ENCODE results near the gene S100PBP. TPM values are rescaled to one million over a fixed set of nuclear protein-coding genes. Genes with fewer than 3 reads are reported as not detected.

S100PBP gene
- total and polyA plus RNA-seq, 7 donors, result 3.2 to 50.7 (median 25.2) TPM

DNA sequence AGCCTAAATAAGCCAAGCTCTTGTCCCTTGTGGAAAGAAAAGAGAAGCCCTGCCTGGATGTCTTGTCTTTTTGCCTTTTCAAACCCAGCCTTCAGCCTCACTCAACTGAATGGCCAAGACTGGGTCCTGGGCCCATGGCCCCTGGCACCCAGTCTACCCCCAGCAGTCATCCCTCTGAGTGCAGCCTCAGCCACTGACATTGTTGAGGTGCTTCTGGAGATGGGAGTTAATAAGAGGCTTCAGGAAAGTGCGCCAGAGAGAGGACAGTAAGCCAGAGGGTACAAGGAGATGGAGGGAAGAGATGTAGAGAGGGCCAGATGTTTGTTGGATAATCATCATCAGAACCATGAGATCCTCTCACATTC lies 46.4 kb downstream of the S100PBP start:
- 98% methylated on average over 1 of the region's 1 CpG for WGBS, 2 donors
- H3K4me1 ChIP-seq, result peaks cover 0 to 14% (median 7%) of the 10 kb centered on the region in 4 donors
- H3K9me3 ChIP-seq, result no peaks in the 10 kb centered on the region
- no peak for TF ChIP-seq EP300 (IDR thresholded peaks at IDR 0.05)
- H3K36me3 ChIP-seq, result peaks cover 0 to 42% (median 0%) of the 10 kb centered on the region in 4 donors
- no peak overlapping the region for H3K4me3 ChIP-seq
- DNase-seq, result no peak
- no peak overlapping the region for H3K27ac ChIP-seq
- no peaks in the 10 kb centered on the region for H3K27me3 ChIP-seq
- intact Hi-C loops (cut with DNase I), result no loop called here

DNA sequence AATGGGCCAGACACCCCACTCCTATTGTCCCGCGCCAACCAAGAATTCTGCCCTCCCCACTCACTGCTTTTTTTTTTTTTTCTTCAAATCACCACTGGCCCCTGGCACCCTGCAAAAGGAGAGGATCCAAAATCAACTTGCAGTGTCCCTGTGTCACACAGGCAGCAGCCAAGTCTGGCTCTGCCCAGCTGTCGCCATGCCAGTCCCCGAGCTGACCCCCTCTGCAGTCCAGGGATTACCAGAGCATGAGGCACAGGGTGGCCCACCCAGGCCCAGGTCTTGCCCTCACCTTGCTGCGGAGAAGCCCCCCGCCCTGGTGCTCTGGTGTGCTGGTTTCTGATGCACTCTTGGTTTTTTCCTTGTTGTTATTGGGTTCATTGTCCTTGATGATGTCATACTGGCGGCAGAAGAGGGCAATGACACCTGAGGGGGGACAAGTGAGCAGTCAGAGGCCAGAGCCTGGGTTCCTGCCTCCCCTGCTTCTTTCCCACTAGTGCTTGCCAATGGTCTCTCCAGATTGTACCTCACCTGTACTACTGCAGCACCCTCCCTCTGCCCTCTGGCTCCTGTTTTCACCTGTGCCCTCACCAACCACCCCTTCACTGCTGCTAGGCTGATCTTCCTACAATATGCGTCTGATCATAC lies 47.0 kb downstream of the S100PBP start:
- no peak overlapping the region for H3K27ac ChIP-seq
- H3K27me3 ChIP-seq, result no peaks in the 10 kb centered on the region
- H3K9me3 ChIP-seq, result no peaks in the 10 kb centered on the region
- intact Hi-C loops (cut with DNase I), result no loop called here
- H3K4me3 ChIP-seq, result no peak overlapping the region
- H3K36me3 ChIP-seq, result peaks cover 0 to 36% (median 0%) of the 10 kb centered on the region in 4 donors
- H3K4me1 ChIP-seq, result peaks cover 0 to 14% (median 7%) of the 10 kb centered on the region in 4 donors
- TF ChIP-seq POLR2A (IDR thresholded peaks at IDR 0.05) (no peak), POLR2AphosphoS5 (IDR thresholded peaks at IDR 0.05) (no peak), EP300 (IDR thresholded peaks at IDR 0.05) (no peak)
- TF ChIP-seq, protein P1, sequence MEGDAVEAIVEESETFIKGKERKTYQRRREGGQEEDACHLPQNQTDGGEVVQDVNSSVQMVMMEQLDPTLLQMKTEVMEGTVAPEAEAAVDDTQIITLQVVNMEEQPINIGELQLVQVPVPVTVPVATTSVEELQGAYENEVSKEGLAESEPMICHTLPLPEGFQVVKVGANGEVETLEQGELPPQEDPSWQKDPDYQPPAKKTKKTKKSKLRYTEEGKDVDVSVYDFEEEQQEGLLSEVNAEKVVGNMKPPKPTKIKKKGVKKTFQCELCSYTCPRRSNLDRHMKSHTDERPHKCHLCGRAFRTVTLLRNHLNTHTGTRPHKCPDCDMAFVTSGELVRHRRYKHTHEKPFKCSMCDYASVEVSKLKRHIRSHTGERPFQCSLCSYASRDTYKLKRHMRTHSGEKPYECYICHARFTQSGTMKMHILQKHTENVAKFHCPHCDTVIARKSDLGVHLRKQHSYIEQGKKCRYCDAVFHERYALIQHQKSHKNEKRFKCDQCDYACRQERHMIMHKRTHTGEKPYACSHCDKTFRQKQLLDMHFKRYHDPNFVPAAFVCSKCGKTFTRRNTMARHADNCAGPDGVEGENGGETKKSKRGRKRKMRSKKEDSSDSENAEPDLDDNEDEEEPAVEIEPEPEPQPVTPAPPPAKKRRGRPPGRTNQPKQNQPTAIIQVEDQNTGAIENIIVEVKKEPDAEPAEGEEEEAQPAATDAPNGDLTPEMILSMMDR (IDR thresholded peaks at IDR 0.05), result no peak
- WGBS, 2 donors, result 96 to 98% methylated on average over 8 of the region's 8 CpGs
- DNase-seq, result no peak

DNA sequence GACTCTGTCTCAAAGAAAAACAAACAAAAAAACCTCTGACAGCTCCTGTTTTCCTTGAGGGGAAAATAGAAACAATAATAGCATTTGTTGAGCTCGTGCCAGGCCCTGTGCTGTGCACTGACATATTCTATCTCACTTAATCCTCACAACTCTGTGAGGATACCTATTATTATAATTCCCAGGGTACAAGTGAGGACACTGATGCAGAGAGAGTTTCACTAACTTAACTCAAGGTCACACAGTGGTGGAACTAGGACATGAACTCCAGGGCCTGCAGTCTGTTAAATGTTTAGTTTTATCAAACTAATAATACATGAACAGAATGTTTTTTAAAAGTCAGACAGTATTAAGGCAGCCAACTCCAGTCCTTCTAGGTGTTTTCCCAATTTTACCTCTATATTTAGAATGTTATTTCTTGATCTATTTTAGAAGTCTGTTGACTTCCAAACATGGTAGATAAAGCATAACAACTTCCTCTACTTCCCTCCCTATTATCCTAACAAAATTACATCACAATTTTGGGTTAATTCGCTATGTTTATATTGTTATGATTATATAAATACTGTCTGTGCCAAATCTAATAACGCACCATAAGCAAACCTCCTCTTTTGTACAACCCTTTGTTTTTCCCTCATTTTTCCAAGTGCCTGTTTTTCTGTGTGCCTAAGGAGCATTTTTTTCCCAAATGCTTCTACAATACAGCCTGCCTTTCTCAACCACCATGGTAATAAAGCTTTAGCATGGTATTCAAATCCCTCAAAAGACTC lies 48.4 kb downstream of the S100PBP start:
- Histone ChIP-seq H3K4me1 (peaks cover 0 to 23% (median 14%) of the 10 kb centered on the region in 4 donors), H3K4me3 (no peak overlapping the region), H3K27ac (peak overlapping the region in 1 of 4 donors; percentile 37), H3K9me3 (no peaks in the 10 kb centered on the region), H3K27me3 (no peaks in the 10 kb centered on the region), H3K36me3 (peaks cover 0 to 31% (median 0%) of the 10 kb centered on the region in 4 donors)
- 72 to 77% methylated on average over 3 of the region's 3 CpGs for WGBS, 2 donors
- TF ChIP-seq EP300 (IDR thresholded peaks at IDR 0.05) (no peak), POLR2AphosphoS5 (IDR thresholded peaks at IDR 0.05) (no peak), POLR2A (IDR thresholded peaks at IDR 0.05) (no peak)
- TF ChIP-seq, protein P1 (IDR thresholded peaks at IDR 0.05), result no peak
- intact Hi-C loops (cut with DNase I), result no loop called here
- DNase-seq, result no peak

DNA sequence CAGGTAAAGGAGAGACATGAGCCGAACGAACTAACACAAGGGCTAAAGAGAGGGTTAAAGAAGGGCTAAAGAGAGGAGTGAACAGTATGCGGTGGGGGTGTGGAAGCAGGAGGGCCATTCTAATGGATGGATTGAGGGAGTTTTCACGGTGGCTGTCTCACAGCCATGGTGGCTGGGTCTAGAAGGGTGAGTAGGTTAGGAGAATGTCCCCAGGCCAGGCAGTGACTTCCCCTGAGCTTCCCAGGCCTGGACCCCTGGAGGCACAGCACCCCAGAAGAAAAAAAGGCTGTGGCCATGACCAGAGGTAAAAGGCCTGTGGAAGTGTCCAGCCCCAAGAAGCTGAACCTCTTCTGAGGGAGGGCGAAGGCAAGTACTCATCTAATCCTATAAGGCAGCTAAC lies 49.7 kb downstream of the S100PBP start:
- Histone ChIP-seq H3K27ac (no peak overlapping the region), H3K36me3 (peaks cover 0 to 24% (median 0%) of the 10 kb centered on the region in 4 donors), H3K4me3 (no peak overlapping the region), H3K27me3 (peaks cover 0 to 4% (median 0%) of the 10 kb centered on the region in 3 donors), H3K4me1 (peaks cover 0 to 25% (median 18%) of the 10 kb centered on the region in 4 donors), H3K9me3 (no peaks in the 10 kb centered on the region)
- no peak for DNase-seq
- intact Hi-C loops (cut with DNase I), result no loop called here
- WGBS, 2 donors, result 94 to 95% methylated on average over 5 of the region's 5 CpGs
- TF ChIP-seq POLR2A (IDR thresholded peaks at IDR 0.05), result no peak
- TF ChIP-seq EP300 (IDR thresholded peaks at IDR 0.05), result no peak
- no peak for TF ChIP-seq POLR2AphosphoS5 (IDR thresholded peaks at IDR 0.05)
- TF ChIP-seq, protein P1 (IDR thresholded peaks at IDR 0.05), result no peak

DNA sequence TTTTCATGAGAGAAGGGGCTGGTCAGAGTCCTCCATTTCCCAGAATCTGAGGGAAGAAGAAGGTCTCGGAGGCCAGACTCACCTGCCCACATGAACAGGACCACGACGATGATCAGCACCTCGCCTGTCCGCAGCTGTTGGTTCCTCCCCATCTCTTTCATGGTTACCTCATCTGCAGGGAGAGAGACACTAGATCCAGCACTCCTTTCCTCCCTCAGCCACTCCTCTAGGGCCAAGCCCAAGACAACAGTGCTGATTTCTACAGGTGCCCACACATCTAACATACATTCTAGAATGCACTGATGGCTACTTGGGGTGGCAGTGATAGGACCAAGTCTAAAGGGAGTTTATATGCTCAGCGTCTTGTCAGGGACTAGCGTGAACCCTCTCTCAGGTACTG lies 50.2 kb downstream of the S100PBP start:
- no peak overlapping the region for H3K27ac ChIP-seq
- intact Hi-C loops (cut with DNase I), result no loop called here
- WGBS, 2 donors, result 94 to 97% methylated on average over 7 of the region's 7 CpGs
- H3K27me3 ChIP-seq, result peaks cover 0 to 4% (median 0%) of the 10 kb centered on the region in 3 donors
- TF ChIP-seq, protein P1 (IDR thresholded peaks at IDR 0.05), result no peak
- TF ChIP-seq EP300 (IDR thresholded peaks at IDR 0.05), result no peak
- no peak for TF ChIP-seq POLR2AphosphoS5 (IDR thresholded peaks at IDR 0.05)
- no peak for TF ChIP-seq POLR2A (IDR thresholded peaks at IDR 0.05)
- H3K4me3 ChIP-seq, result no peak overlapping the region
- no peaks in the 10 kb centered on the region for H3K9me3 ChIP-seq
- peaks cover 0 to 30% (median 18%) of the 10 kb centered on the region in 4 donors for H3K4me1 ChIP-seq
- no peak for DNase-seq
- H3K36me3 ChIP-seq, result peaks cover 0 to 19% (median 0%) of the 10 kb centered on the region in 4 donors
